HepG2 (cell line): Measurements from ENCODE around the gene JPH4. TPM values are rescaled to one million over a fixed set of nuclear protein-coding genes. Genes with fewer than 3 reads are reported as not detected.

Experiments used
- ATF7 ChIP-seq, 2 experiments: fragments of 450-650 bp in 1 of 2; sonication (generic) in 1 of 2; formaldehyde crosslinking in 1 of 2; IDR thresholded peaks; 2 replicates each; pipeline versions ENCODE4 v1.4.0 to v1.6.1; 2016 to 2020; ENCODE audit warnings: antibody characterized with exemption in 1 of 2, mild to moderate bottlenecking in 1 of 2, missing genetic modification reagents in 1 of 2
- EHMT2 ChIP-seq: fragments of 200-600 bp; sonication (generic); IDR thresholded peaks from 2 replicates; pipeline ENCODE4 v1.7.0; 2017; ENCODE audit warnings: antibody characterized with exemption, low read depth, low read length, borderline replicate concordance
- ESRRA ChIP-seq: sonication (generic); formaldehyde crosslinking; IDR thresholded peaks from 2 replicates; pipeline ENCODE4 v1.5.1; 2020; ENCODE audit warnings: mild to moderate bottlenecking, low read depth, missing genetic modification reagents
- HDAC6 ChIP-seq: fragments of 200-600 bp; sonication (generic); IDR thresholded peaks from 2 replicates; pipeline ENCODE4 v1.7.0; 2017; ENCODE audit warnings: mild to moderate bottlenecking, antibody characterized with exemption, low read length, low read depth
- HIVEP1 ChIP-seq: sonication (generic); formaldehyde crosslinking; IDR thresholded peaks from 2 replicates; pipeline ENCODE4 v1.4.0; 2020; ENCODE audit warnings: mild to moderate bottlenecking, missing genetic modification reagents
- PTBP1 ChIP-seq: fragments of 200-400 bp; formaldehyde crosslinking; IDR thresholded peaks from 2 replicates; pipeline ENCODE4 v1.6.1; 2018; ENCODE audit warnings: low read length, low read depth; ENCODE audit not compliant: poor library complexity, severe bottlenecking
- SAP130 ChIP-seq: IDR thresholded peaks from 2 replicates; pipeline ENCODE4 v1.6.1; 2016; ENCODE audit warnings: low read depth
- SOX6 ChIP-seq, 2 experiments: fragments of 450-650 bp in 1 of 2; sonication (generic) in 1 of 2; formaldehyde crosslinking in 1 of 2; IDR thresholded peaks; 2 replicates each; pipeline versions ENCODE4 v1.4.0 to v1.6.1; 2017 to 2020; ENCODE audit warnings: antibody characterized with exemption in 1 of 2, mild to moderate bottlenecking in 1 of 2, missing genetic modification reagents in 1 of 2
- ZBTB2 ChIP-seq: sonication (generic); formaldehyde crosslinking; IDR thresholded peaks from 2 replicates; pipeline ENCODE4 v1.8.0; 2022; ENCODE audit warnings: low read depth, missing genetic modification reagents
- ZBTB25 ChIP-seq: IDR thresholded peaks from 2 replicates; pipeline ENCODE4 v1.6.1; 2018; ENCODE audit warnings: missing genetic modification reagents
- ZBTB33 ChIP-seq: sonication (generic); formaldehyde crosslinking; IDR thresholded peaks from 2 replicates; pipeline ENCODE4 v1.4.0; 2020; ENCODE audit warnings: missing genetic modification reagents
- ZNF124 ChIP-seq: sonication (generic); formaldehyde crosslinking; IDR thresholded peaks from 2 replicates; pipeline ENCODE4 v1.4.0; 2020; ENCODE audit warnings: missing genetic modification reagents
- ZNF615 ChIP-seq: sonication (generic); formaldehyde crosslinking; IDR thresholded peaks from 2 replicates; pipeline ENCODE4 v1.5.0; 2020; ENCODE audit warnings: mild to moderate bottlenecking, missing genetic modification reagents, borderline replicate concordance
- ZNF761 ChIP-seq: sonication (generic); formaldehyde crosslinking; conservative IDR thresholded peaks from 2 replicates; pipeline ENCODE4 v1.4.0; 2020; ENCODE audit warnings: mild to moderate bottlenecking, missing genetic modification reagents
- ZSCAN5A ChIP-seq: sonication (generic); formaldehyde crosslinking; IDR thresholded peaks from 2 replicates; pipeline ENCODE4 v1.8.0; 2022; ENCODE audit warnings: mild to moderate bottlenecking, missing genetic modification reagents, borderline replicate concordance
- polyA plus RNA-seq, 8 experiments: library from polyadenylated mRNA; depleted of rRNA in 3 of 8; stranded (reverse) in 7 of 8; unstranded in 1 of 8; fragments of >200 nt; fragmentation: Illumina TruSeq in 4 of 8; extraction: Trizol in 4 of 8; gene quantifications; 2 replicates each; pipeline versions ENCODE4 v1.2.1 to v1.2.3, GENCODE V29; 2011 to 2016; ENCODE audit warnings: low read depth in 4 of 8, missing spikeins in 1 of 8, mixed read lengths in 1 of 8; ENCODE audit not compliant: insufficient read depth in 1 of 8
- total RNA-seq, 5 experiments: library from RNA; depleted of rRNA; stranded (reverse); fragments of >200 nt; fragmentation: Illumina TruSeq; extraction: Trizol; gene quantifications; 2 replicates each; pipeline ENCODE4 v1.2.3, GENCODE V29; 2016; ENCODE audit warnings: low read depth in 1 of 5
- TF ChIP-seq, protein P1 (sequence below): sonication (generic); formaldehyde crosslinking; IDR thresholded peaks from 2 replicates; pipeline ENCODE4 v1.8.1; 2022; ENCODE audit warnings: low read depth, mild to moderate bottlenecking, missing genetic modification reagents

Gene JPH4
- total and polyA plus RNA-seq, 2 of the 13 experiments (the other 11 are each of a cell fraction or from before 2014, with no cell fraction given), result 0.08 to 0.22 TPM

DNA sequence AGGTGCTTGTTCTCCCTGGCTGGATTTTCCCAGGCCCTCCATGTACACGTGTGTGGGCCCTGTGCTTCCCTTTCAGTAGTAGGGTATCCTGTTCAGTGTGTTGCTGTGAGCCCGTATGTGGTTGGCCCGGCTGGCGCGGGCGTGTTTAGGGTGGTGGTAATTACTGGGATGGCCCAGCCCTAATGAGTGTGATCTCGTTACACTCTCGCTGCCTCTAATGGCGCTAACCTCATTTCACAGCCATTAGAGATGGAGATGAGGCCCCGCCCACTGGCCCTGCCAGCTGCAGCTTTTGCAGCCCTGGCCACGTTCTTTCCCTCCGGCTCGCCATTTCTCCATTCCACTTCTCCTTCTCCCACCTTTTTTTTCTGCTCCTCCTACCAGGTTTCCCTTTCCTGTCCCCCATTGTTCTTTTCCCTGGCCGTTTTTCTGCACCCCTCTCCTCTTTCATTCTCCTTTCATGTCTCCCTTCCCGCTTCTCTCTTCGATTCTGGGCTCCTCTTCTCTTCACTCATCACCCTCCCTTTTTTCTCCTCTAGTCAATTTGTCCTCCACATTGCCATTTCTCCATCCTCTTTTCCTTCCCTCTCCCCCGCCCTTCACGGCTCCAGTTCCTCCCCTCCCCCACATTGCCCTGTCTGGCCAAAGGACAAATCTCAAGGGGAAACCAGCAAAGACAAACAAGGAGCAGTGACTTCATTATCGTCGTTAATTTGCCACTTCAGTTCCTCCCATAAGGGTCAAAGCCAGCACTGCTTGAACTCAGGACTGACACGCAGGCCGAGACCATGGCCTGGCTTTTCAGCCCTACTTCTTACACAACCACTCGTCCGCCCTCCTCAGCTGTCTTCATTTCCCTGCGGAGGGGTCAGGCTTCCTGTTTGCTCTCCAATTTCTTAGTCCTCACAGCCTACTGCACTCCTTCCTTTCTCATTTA, 33.8 kb downstream of the JPH4 start (continued):
- TF ChIP-seq ZBTB2 (CRISPR knock-in tag) (no peak), HIVEP1 (0 out of 2 replicates have a peak, but pooled peaks have one; percentile 15), HDAC6 (no peak), ZNF615 (no peak), ZNF761 (CRISPR knock-in tag) (0 out of 2 replicates have a peak, but pooled peaks have one; percentile 27), EHMT2 (no peak), ESRRA (CRISPR knock-in tag) (peak; percentile 61; the same call in 1 of the 2 replicates), ZBTB33 (peak; percentile 33; the same call in 1 of the 2 replicates), ATF7 (IDR thresholded peaks at IDR 0.05) (no peak), ATF7 (CRISPR knock-in tag; IDR thresholded peaks at IDR 0.05) (0 out of 2 replicates have a peak, but pooled peaks have one; percentile 34), SAP130 (CRISPR knock-in tag) (no peak), ZNF124 (no peak), ZBTB25 (CRISPR knock-in tag) (no peak), ZSCAN5A (CRISPR knock-in tag) (no peak), PTBP1 (no peak), SOX6 (IDR thresholded peaks at IDR 0.05) (no peak), SOX6 (CRISPR knock-in tag; IDR thresholded peaks at IDR 0.05) (no peak)
- TF ChIP-seq, protein P1, sequence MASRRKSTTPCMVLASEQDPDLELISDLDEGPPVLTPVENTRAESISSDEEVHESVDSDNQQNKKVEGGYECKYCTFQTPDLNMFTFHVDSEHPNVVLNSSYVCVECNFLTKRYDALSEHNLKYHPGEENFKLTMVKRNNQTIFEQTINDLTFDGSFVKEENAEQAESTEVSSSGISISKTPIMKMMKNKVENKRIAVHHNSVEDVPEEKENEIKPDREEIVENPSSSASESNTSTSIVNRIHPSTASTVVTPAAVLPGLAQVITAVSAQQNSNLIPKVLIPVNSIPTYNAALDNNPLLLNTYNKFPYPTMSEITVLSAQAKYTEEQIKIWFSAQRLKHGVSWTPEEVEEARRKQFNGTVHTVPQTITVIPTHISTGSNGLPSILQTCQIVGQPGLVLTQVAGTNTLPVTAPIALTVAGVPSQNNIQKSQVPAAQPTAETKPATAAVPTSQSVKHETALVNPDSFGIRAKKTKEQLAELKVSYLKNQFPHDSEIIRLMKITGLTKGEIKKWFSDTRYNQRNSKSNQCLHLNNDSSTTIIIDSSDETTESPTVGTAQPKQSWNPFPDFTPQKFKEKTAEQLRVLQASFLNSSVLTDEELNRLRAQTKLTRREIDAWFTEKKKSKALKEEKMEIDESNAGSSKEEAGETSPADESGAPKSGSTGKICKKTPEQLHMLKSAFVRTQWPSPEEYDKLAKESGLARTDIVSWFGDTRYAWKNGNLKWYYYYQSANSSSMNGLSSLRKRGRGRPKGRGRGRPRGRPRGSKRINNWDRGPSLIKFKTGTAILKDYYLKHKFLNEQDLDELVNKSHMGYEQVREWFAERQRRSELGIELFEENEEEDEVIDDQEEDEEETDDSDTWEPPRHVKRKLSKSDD (CRISPR knock-in tag), result no peak
